A673 (cell line): ENCODE measurements around the gene TIMM13. TPM values are rescaled to one million over a fixed set of nuclear protein-coding genes. Genes with fewer than 3 reads are reported as not detected.
"Not testable (repeated sequence)": the region's sequence is repeated elsewhere in the genome, so short reads cannot be mapped to it uniquely, and the experiment has no call there.

Source experiments
- BruUV-seq: library from RNA; stranded (reverse); fragments of 400-500 nt; replicated peaks from 2 replicates; lab custom pipeline; 2021; lab: Mats Ljungman, UMichigan
- CTCF ChIA-PET: fragments of 300-600 bp; sonication (Branson Sonifier 250); formaldehyde crosslinking; loops from one replicate; lab custom pipeline; 2022; ENCODE audit warnings: antibody characterized with exemption; lab: Charles Lee
- POLR2A ChIA-PET: fragments of 300-600 bp; sonication (Branson Sonifier 250); formaldehyde crosslinking; loops from one replicate; lab custom pipeline; 2022; ENCODE audit warnings: antibody characterized with exemption; ENCODE audit not compliant: low non-redundant PET; lab: Charles Lee
- DNase-seq: peaks from one replicate; pipeline ENCODE4 v3.0.0-alpha.2; 2015; ENCODE audit warnings: low spot score
- H3K27ac ChIP-seq: fragments of 200-600 bp; sonication (generic); 2 replicates; pipeline ENCODE4 v1.5.1; 2016; ENCODE audit warnings: mixed run types, low read depth, mild to moderate bottlenecking, mixed read lengths, antibody characterized with exemption, low read length; ENCODE audit not compliant: poor library complexity, severe bottlenecking
- H3K27me3 ChIP-seq: fragments of 200-600 bp; sonication (generic); replicated peaks from 2 replicates; pipeline ENCODE4 v1.6.1; 2017; ENCODE audit warnings: mixed run types, low read depth, mild to moderate bottlenecking, mixed read lengths, antibody characterized with exemption, low read length; ENCODE audit not compliant: insufficient read depth, poor library complexity
- H3K36me3 ChIP-seq: fragments of 200-600 bp; sonication (generic); 2 replicates; pipeline ENCODE4 v1.6.1; 2016; ENCODE audit warnings: mixed run types, mild to moderate bottlenecking, mixed read lengths, antibody characterized with exemption, low read length; ENCODE audit not compliant: insufficient read depth, poor library complexity, severe bottlenecking
- H3K4me1 ChIP-seq: fragments of 200-600 bp; sonication (generic); 2 replicates; pipeline ENCODE4 v1.6.1; 2017; ENCODE audit warnings: mixed run types, mild to moderate bottlenecking, mixed read lengths, antibody characterized with exemption, low read length; ENCODE audit not compliant: insufficient read depth, poor library complexity, severe bottlenecking
- H3K4me3 ChIP-seq: fragments of 200-600 bp; sonication (generic); 2 replicates; pipeline ENCODE4 v1.5.1; 2016; ENCODE audit warnings: low read depth, mixed run types, mild to moderate bottlenecking, mixed read lengths, low read length; ENCODE audit not compliant: poor library complexity, severe bottlenecking
- H3K9me3 ChIP-seq: fragments of 200-600 bp; sonication (generic); 2 replicates; pipeline ENCODE4 v1.6.1; 2016; ENCODE audit warnings: mixed run types, low read depth, mild to moderate bottlenecking, mixed read lengths, antibody characterized with exemption, low read length; ENCODE audit not compliant: poor library complexity, severe bottlenecking
- CTCF ChIP-seq: fragments of 300-800, 200-600 bp; sonication (generic); conservative IDR thresholded peaks from 2 replicates; pipeline ENCODE4 v1.5.1; 2017; ENCODE audit warnings: low read depth, mild to moderate bottlenecking, antibody characterized with exemption, low read length, moderate library complexity, mixed read lengths
- EZH2 ChIP-seq: fragments of 200-600 bp; sonication (generic); IDR thresholded peaks from 2 replicates; pipeline ENCODE4 v1.6.1; 2017; ENCODE audit warnings: borderline replicate concordance, low read depth, mild to moderate bottlenecking, mixed read lengths, antibody characterized with exemption, low read length; ENCODE audit not compliant: poor library complexity, severe bottlenecking
- intact Hi-C: fragments of 100-400 bp; cut with micrococcal nuclease; formaldehyde crosslinking; loops from one replicate; pipeline ENCODE4 v1.10.0; 2022; ENCODE audit not compliant: unreplicated experiment
- total RNA-seq: library from RNA; stranded (reverse); gene quantifications from 2 replicates; pipeline ENCODE4 v1.2.3, GENCODE V29; 2021

The TIMM13 gene
- total RNA-seq, 1 experiment from 2014 or later = 213 TPM

GRCh38 chr19:2475702-2476450 lies 48.5 kb upstream of the TIMM13 start, which contains the start of gene GADD45B:
Gene GADD45B (plus strand): TSS chr19:2476127. CDS start chr19:2476359, 232 bp downstream.
- BruUV-seq = no TSS peak

GRCh38 chr19:2475018-2475701 lies 47.8 kb upstream of the TIMM13 start:
- no peaks in the 10 kb centered on the region for H3K9me3 ChIP-seq
- no peaks in the 10 kb centered on the region for H3K27me3 ChIP-seq
- CTCF ChIA-PET = interaction anchor here (0.9 to 3.6 kb wide), 3 partner anchors 105 to 162 kb away, joined by 3 to 23 read pairs (median 7); no protein-coding TSS in a partner anchor
- BruUV-seq = no TSS peak
- POLR2A ChIA-PET = interaction anchor here (0.5 to 1.5 kb wide), 13 partner anchors 9 to 1392 kb away, joined by 3 to 16 read pairs (median 5); no protein-coding TSS in a partner anchor
- intact Hi-C loops = loop anchor here (5.0 kb wide), 1 partner anchor 67 kb away; no protein-coding TSS in a partner anchor
- peak; percentile 75 for DNase-seq
- peak overlapping the region; percentile 65 for H3K27ac ChIP-seq
- no peaks in the 10 kb centered on the region for H3K36me3 ChIP-seq
- peaks cover 33% of the 10 kb centered on the region for H3K4me1 ChIP-seq
- TF ChIP-seq EZH2 (no peak), CTCF (no peak)
- peak overlapping the region; percentile 81 for H3K4me3 ChIP-seq

More at GRCh38 chr19:2475702-2476450, 48.5 kb upstream of the TIMM13 start, which contains the start of gene GADD45B:
- H3K9me3 ChIP-seq = no peaks in the 10 kb centered on the region
- peak; percentile 98 for DNase-seq
- intact Hi-C loops = loop anchor here (5.0 kb wide), 1 partner anchor 66 kb away; no protein-coding TSS in a partner anchor
- peak within 1 kb of the TSS; percentile 65 for H3K27ac ChIP-seq
- no peaks in the 10 kb centered on the region for H3K36me3 ChIP-seq
- no peaks in the 10 kb centered on the region for H3K27me3 ChIP-seq
- CTCF ChIA-PET = interaction anchor here (0.6 to 3.6 kb wide), 7 partner anchors 18 to 161 kb away, joined by 3 to 23 read pairs (median 5); no protein-coding TSS in a partner anchor
- no peak for TF ChIP-seq CTCF
- TF ChIP-seq EZH2 = no peak
- H3K4me1 ChIP-seq = peaks cover 33% of the 10 kb centered on the region
- peak within 1 kb of the TSS; percentile 81 for H3K4me3 ChIP-seq
- POLR2A ChIA-PET = interaction anchor here (0.5 to 1.5 kb wide), 18 partner anchors 8 to 1391 kb away, joined by 3 to 16 read pairs (median 4); no protein-coding TSS in a partner anchor

GRCh38 chr19:2474232-2475017 lies 47.0 kb upstream of the TIMM13 start:
- DNase-seq = peak; percentile 95
- ChIA-PET CTCF (interaction anchor here (0.7 to 1.8 kb wide), 2 partner anchors 137 to 163 kb away, joined by 4 to 6 read pairs; no protein-coding TSS in a partner anchor), POLR2A (no interaction called here)
- Histone ChIP-seq H3K4me3 (peak overlapping the region; percentile 81), H3K27me3 (no peaks in the 10 kb centered on the region), H3K27ac (no peak overlapping the region), H3K4me1 (peaks cover 38% of the 10 kb centered on the region), H3K9me3 (no peaks in the 10 kb centered on the region), H3K36me3 (no peaks in the 10 kb centered on the region)
- no TSS peak for BruUV-seq
- intact Hi-C loops = loop anchor here (1.0 to 5.0 kb wide), 3 partner anchors 68 to 137 kb away; no protein-coding TSS in a partner anchor
- peak; percentile 96 for TF ChIP-seq CTCF
- no peak for TF ChIP-seq EZH2

GRCh38 chr19:2469915-2470200 lies 42.5 kb upstream of the TIMM13 start:
- DNase-seq, H3K27ac ChIP-seq, H3K27me3 ChIP-seq, H3K36me3 ChIP-seq, intact Hi-C loops, H3K4me3 ChIP-seq, H3K9me3 ChIP-seq, BruUV-seq: not testable (repeated sequence)
- peaks cover 16% of the 10 kb centered on the region for H3K4me1 ChIP-seq
- CTCF ChIA-PET = interaction anchor here (0.6 kb wide), 1 partner anchor 129 kb away, joined by 3 read pairs; no protein-coding TSS in a partner anchor
- POLR2A ChIA-PET = interaction anchor here (0.7 kb wide), 2 partner anchors 9 to 141 kb away, joined by 4 to 12 read pairs; no protein-coding TSS in a partner anchor
